Measurements from ENCODE around the gene TAS2R41. TPM values are rescaled to one million over a fixed set of nuclear protein-coding genes. Genes with fewer than 3 reads are reported as not detected.

The TAS2R41 gene
- total RNA-seq, 1 donor from 2014 or later: not detected

DNA sequence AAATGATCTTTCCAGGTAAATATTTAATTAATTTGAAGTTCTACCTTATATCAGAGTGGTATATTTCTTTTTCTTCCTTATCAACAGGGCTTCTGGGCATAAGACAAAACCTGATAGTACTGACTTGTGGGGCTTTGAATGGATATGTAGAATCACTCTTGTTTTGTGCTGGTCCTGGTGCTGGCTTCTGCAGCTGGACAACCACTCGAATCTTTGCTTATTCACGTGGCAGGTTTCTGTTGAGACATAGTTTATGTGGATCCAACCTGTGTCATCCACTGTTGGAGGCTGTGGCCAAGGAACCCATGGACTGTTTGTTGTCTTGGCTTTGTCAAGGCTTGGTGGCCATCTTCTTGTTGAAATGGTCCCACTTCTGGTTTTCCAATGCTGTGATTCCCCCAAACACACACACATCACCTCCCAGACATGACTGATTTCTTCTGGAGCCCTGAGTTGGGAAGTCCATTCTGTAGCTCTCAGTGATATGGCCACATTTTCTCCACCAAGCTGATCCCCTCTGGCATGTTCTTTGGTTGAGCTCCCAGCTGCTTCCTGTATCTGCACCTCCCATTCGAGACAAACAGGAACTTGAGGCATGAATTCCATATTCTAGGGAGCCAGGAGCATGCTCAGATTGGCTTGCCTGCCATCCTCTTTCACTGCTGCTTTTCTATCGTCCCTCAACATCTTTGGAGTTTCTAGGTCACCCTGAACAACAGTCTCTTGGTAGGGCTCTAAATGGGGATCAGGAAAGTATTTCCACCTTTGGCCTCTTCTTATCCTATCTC is 19.5 kb downstream of the TAS2R41 start:
- H3K36me3 Mint-ChIP-seq (ENCODE audit: low read depth, unreplicated experiment): no peaks in the 10 kb centered on the region
- no peaks in the 10 kb centered on the region for H4K20me1 ChIP-seq (ENCODE audit: insufficient read depth, low read length)
- H3K27ac ChIP-seq (ENCODE audit: low read depth, low read length): no peak overlapping the region
- H3K36me3 ChIP-seq (ENCODE audit: insufficient read depth, low read length): no peaks in the 10 kb centered on the region
- no peak overlapping the region for H2AFZ ChIP-seq (ENCODE audit: low read depth, low read length)
- H3K79me2 ChIP-seq (ENCODE audit: insufficient read depth, low read length): no peaks in the 10 kb centered on the region
- no peak overlapping the region for H3K9ac ChIP-seq (ENCODE audit: low read length)
- no peak overlapping the region for H3K4me3 ChIP-seq (ENCODE audit: insufficient read depth, low read depth, low read length)
- no peaks in the 10 kb centered on the region for H3K9me3 ChIP-seq (ENCODE audit: insufficient read depth, low read depth, low read length)
- peaks cover 2% of the 10 kb centered on the region for H3K4me1 ChIP-seq (ENCODE audit: insufficient read depth, low read length)
- H3K4me2 ChIP-seq (ENCODE audit: low read length): no peak overlapping the region
- H3K27me3 Mint-ChIP-seq (ENCODE audit: low read depth, unreplicated experiment): peaks cover 3% of the 10 kb centered on the region
- no peak for DNase-seq (ENCODE audit: low read depth)
- no peak overlapping the region for H3K27ac Mint-ChIP-seq (ENCODE audit: unreplicated experiment)
- H3K9me3 Mint-ChIP-seq (ENCODE audit: unreplicated experiment): peaks cover 2% of the 10 kb centered on the region
- TF ChIP-seq EZH2 (IDR thresholded peaks at IDR 0.05; ENCODE audit: insufficient read depth, low read length): no peak
- TF ChIP-seq, protein P1, sequence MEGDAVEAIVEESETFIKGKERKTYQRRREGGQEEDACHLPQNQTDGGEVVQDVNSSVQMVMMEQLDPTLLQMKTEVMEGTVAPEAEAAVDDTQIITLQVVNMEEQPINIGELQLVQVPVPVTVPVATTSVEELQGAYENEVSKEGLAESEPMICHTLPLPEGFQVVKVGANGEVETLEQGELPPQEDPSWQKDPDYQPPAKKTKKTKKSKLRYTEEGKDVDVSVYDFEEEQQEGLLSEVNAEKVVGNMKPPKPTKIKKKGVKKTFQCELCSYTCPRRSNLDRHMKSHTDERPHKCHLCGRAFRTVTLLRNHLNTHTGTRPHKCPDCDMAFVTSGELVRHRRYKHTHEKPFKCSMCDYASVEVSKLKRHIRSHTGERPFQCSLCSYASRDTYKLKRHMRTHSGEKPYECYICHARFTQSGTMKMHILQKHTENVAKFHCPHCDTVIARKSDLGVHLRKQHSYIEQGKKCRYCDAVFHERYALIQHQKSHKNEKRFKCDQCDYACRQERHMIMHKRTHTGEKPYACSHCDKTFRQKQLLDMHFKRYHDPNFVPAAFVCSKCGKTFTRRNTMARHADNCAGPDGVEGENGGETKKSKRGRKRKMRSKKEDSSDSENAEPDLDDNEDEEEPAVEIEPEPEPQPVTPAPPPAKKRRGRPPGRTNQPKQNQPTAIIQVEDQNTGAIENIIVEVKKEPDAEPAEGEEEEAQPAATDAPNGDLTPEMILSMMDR (IDR thresholded peaks at IDR 0.05; ENCODE audit: insufficient read depth, low read depth, low read length): no peak
- no peak overlapping the region for H3K4me3 Mint-ChIP-seq (ENCODE audit: unreplicated experiment)
- no peaks in the 10 kb centered on the region for H3K27me3 ChIP-seq (ENCODE audit: insufficient read depth, low read length)
- H3K4me1 Mint-ChIP-seq (ENCODE audit: low read depth, unreplicated experiment): peaks cover 30% of the 10 kb centered on the region
- no peak for FAIRE-seq

GRCh38 chr7:143499246-143499645 is 21.6 kb downstream of the TAS2R41 start:
- Mint-ChIP-seq H3K9me3 (ENCODE audit: unreplicated experiment) (no peaks in the 10 kb centered on the region), H3K36me3 (ENCODE audit: low read depth, unreplicated experiment) (no peaks in the 10 kb centered on the region), H3K27me3 (ENCODE audit: low read depth, unreplicated experiment) (peaks cover 3% of the 10 kb centered on the region), H3K4me1 (ENCODE audit: low read depth, unreplicated experiment) (peaks cover 12% of the 10 kb centered on the region), H3K4me3 (ENCODE audit: unreplicated experiment) (no peak overlapping the region), H3K27ac (ENCODE audit: unreplicated experiment) (peak overlapping the region; percentile 26)
- no peaks in the 10 kb centered on the region for H3K79me2 ChIP-seq (ENCODE audit: insufficient read depth, low read length)
- no peaks in the 10 kb centered on the region for H4K20me1 ChIP-seq (ENCODE audit: insufficient read depth, low read length)
- H3K4me3 ChIP-seq (ENCODE audit: insufficient read depth, low read depth, low read length): no peak overlapping the region
- no peak overlapping the region for H2AFZ ChIP-seq (ENCODE audit: low read depth, low read length)
- TF ChIP-seq EZH2 (IDR thresholded peaks at IDR 0.05; ENCODE audit: insufficient read depth, low read length): no peak
- H3K4me1 ChIP-seq (ENCODE audit: insufficient read depth, low read length): no peaks in the 10 kb centered on the region
- no peaks in the 10 kb centered on the region for H3K36me3 ChIP-seq (ENCODE audit: insufficient read depth, low read length)
- no peak overlapping the region for H3K4me2 ChIP-seq (ENCODE audit: low read length)
- H3K9me3 ChIP-seq (ENCODE audit: insufficient read depth, low read depth, low read length): no peaks in the 10 kb centered on the region
- DNase-seq (ENCODE audit: low read depth): peak; percentile 25
- no peaks in the 10 kb centered on the region for H3K27me3 ChIP-seq (ENCODE audit: insufficient read depth, low read length)
- no peak for FAIRE-seq
- no peak overlapping the region for H3K9ac ChIP-seq (ENCODE audit: low read length)
- no peak overlapping the region for H3K27ac ChIP-seq (ENCODE audit: low read depth, low read length)

GRCh38 chr7:143499743-143500348 is 22.2 kb downstream of the TAS2R41 start:
- no peak for FAIRE-seq
- no peak overlapping the region for H2AFZ ChIP-seq (ENCODE audit: low read depth, low read length)
- no peak overlapping the region for H3K4me2 ChIP-seq (ENCODE audit: low read length)
- Mint-ChIP-seq H3K4me3 (ENCODE audit: unreplicated experiment) (no peak overlapping the region), H3K36me3 (ENCODE audit: low read depth, unreplicated experiment) (no peaks in the 10 kb centered on the region), H3K27me3 (ENCODE audit: low read depth, unreplicated experiment) (peaks cover 3% of the 10 kb centered on the region), H3K9me3 (ENCODE audit: unreplicated experiment) (no peaks in the 10 kb centered on the region), H3K4me1 (ENCODE audit: low read depth, unreplicated experiment) (peaks cover 12% of the 10 kb centered on the region), H3K27ac (ENCODE audit: unreplicated experiment) (peak overlapping the region; percentile 47)
- no peaks in the 10 kb centered on the region for H4K20me1 ChIP-seq (ENCODE audit: insufficient read depth, low read length)
- no peak overlapping the region for H3K9ac ChIP-seq (ENCODE audit: low read length)
- H3K27me3 ChIP-seq (ENCODE audit: insufficient read depth, low read length): no peaks in the 10 kb centered on the region
- no peaks in the 10 kb centered on the region for H3K36me3 ChIP-seq (ENCODE audit: insufficient read depth, low read length)
- H3K9me3 ChIP-seq (ENCODE audit: insufficient read depth, low read depth, low read length): no peaks in the 10 kb centered on the region
- no peak for DNase-seq (ENCODE audit: low read depth)
- no peak overlapping the region for H3K4me3 ChIP-seq (ENCODE audit: insufficient read depth, low read depth, low read length)
- H3K27ac ChIP-seq (ENCODE audit: low read depth, low read length): no peak overlapping the region
- H3K79me2 ChIP-seq (ENCODE audit: insufficient read depth, low read length): no peaks in the 10 kb centered on the region
- no peak for TF ChIP-seq EZH2 (IDR thresholded peaks at IDR 0.05; ENCODE audit: insufficient read depth, low read length)
- TF ChIP-seq, protein P1 (IDR thresholded peaks at IDR 0.05; ENCODE audit: insufficient read depth, low read depth, low read length): no peak
- H3K4me1 ChIP-seq (ENCODE audit: insufficient read depth, low read length): no peaks in the 10 kb centered on the region
